OCI-LY7 (cell line): ENCODE measurements around the gene TP63.

ENCODE experiments used
- CTCF ChIP-seq: fragments of 200-600 bp; sonication (generic); conservative IDR thresholded peaks from 2 replicates; pipeline ENCODE4 v1.5.1; 2014; ENCODE audit warnings: mild to moderate bottlenecking, antibody characterized with exemption, low read length, moderate library complexity, mixed read lengths
- EZH2phosphoT487 ChIP-seq: fragments of 200-600 bp; sonication (generic); IDR thresholded peaks from 2 replicates; pipeline ENCODE4 v1.6.1; 2018; ENCODE audit warnings: low read depth, borderline replicate concordance, mild to moderate bottlenecking, mixed run types, antibody characterized with exemption, low read length, moderate library complexity, mixed read lengths

- TF ChIP-seq CTCF (no peak), EZH2phosphoT487 (no peak)
Measured at GRCh38 chr3:189588475-189589178, 42.6 kb upstream of the TP63 start.
